Epithelial cell of esophagus (primary cell): ENCODE data around the gene EIF2AK3.
A peak's percentile ranks its signal among the peaks of the same experiment; 100 is the strongest.
"Not testable (repeated sequence)": the region's sequence is repeated elsewhere in the genome, so short reads cannot be mapped to it uniquely, and the experiment has no call there.

Experiments
- DNase-seq: peaks from one replicate; pipeline ENCODE4 v3.0.0; 2010; ENCODE audit warnings: low read depth
- H3K4me3 ChIP-seq: 2 replicates; pipeline ENCODE4 v1.5.1; 2011; ENCODE audit warnings: mild to moderate bottlenecking, low read length, control low read depth
- CTCF ChIP-seq: IDR thresholded peaks from 2 replicates; pipeline ENCODE4 v1.5.1; 2011; ENCODE audit warnings: low read depth, mild to moderate bottlenecking, low read length, control low read depth, inconsistent platforms; ENCODE audit not compliant: insufficient read depth; ENCODE audit errors: missing control alignments

The EIF2AK3 gene

GRCh38 chr2:88549616-88550292 lies 77.5 kb downstream of the EIF2AK3 start:
- H3K4me3 ChIP-seq, result no peak overlapping the region
- DNase-seq, result peak; percentile 9
- TF ChIP-seq CTCF, result no peak

- H3K4me3 ChIP-seq, DNase-seq: not testable (repeated sequence)
These were observed 81.0 kb downstream of the EIF2AK3 start for GRCh38 chr2:88546291-88546690.

GRCh38 chr2:88545118-88545517 lies 82.1 kb downstream of the EIF2AK3 start:
- peak; percentile 54 for DNase-seq
- no peak for TF ChIP-seq CTCF
- H3K4me3 ChIP-seq, result no peak overlapping the region

GRCh38 chr2:88543541-88544057 lies 83.7 kb downstream of the EIF2AK3 start:
- H3K4me3 ChIP-seq, result no peak overlapping the region
- no peak for DNase-seq
- no peak for TF ChIP-seq CTCF

GRCh38 chr2:88542668-88543067 lies 84.6 kb downstream of the EIF2AK3 start:
- H3K4me3 ChIP-seq, result no peak overlapping the region
- no peak for DNase-seq
- no peak for TF ChIP-seq CTCF

GRCh38 chr2:88540346-88540745 lies 86.9 kb downstream of the EIF2AK3 start:
- peak; percentile 90 for DNase-seq
- no peak for TF ChIP-seq CTCF
- no peak overlapping the region for H3K4me3 ChIP-seq

GRCh38 chr2:88538362-88538917 lies 88.8 kb downstream of the EIF2AK3 start:
- peak; percentile 22 for DNase-seq
- TF ChIP-seq CTCF, result no peak
- no peak overlapping the region for H3K4me3 ChIP-seq
